Heart left ventricle (tissue), 16 donors: Measurements from ENCODE around the gene ULK4. TPM values are rescaled to one million over a fixed set of nuclear protein-coding genes. Genes with fewer than 3 reads are reported as not detected.
"Not testable (repeated sequence)": the region's sequence is repeated elsewhere in the genome, so short reads cannot be mapped to it uniquely, and the experiment has no call there.

Experiments
- ATAC-seq, 4 donors: fragments of 200-7000 bp; cut with Tn5 transposase; one replicate each; pipeline ENCODE4 v1.9.1; 2020 to 2022; ENCODE audit warnings: moderate library complexity in 4 of 4, mild to moderate bottlenecking in 3 of 4, moderate number of reproducible peaks in 1 of 4
- DNase-seq, 5 donors: peaks; one replicate each; pipeline ENCODE4 v3.0.0-alpha.2; 2020
- H3K27ac ChIP-seq, 12 donors: fragments of 200-600 bp; sonication (generic) in 4 of 12; one replicate each; pipeline versions ENCODE4 v1.5.0 to v1.8.0; 2016 to 2022; ENCODE audit warnings: mild to moderate bottlenecking in 2 of 12
- H3K27me3 ChIP-seq, 9 donors: fragments of 200-600 bp; sonication (generic) in 2 of 9; one replicate each; pipeline versions ENCODE4 v1.5.1 to v1.8.0; 2016 to 2022; ENCODE audit warnings: mild to moderate bottlenecking in 3 of 9
- H3K36me3 ChIP-seq, 9 donors: fragments of 200-600 bp; sonication (generic) in 2 of 9; one replicate each; pipeline versions ENCODE4 v1.5.0 to v1.8.0; 2018 to 2022; ENCODE audit warnings: mild to moderate bottlenecking in 2 of 9
- H3K4me1 ChIP-seq, 12 donors: fragments of 200-600 bp; sonication (generic) in 4 of 12; one replicate each; pipeline versions ENCODE4 v1.5.0 to v1.8.0; 2016 to 2022; ENCODE audit warnings: mild to moderate bottlenecking in 3 of 12
- H3K4me3 ChIP-seq, 12 donors: fragments of 200-600 bp; sonication (generic) in 4 of 12; one replicate each; pipeline versions ENCODE4 v1.5.0 to v1.8.0; 2017 to 2022; ENCODE audit warnings: mild to moderate bottlenecking in 9 of 12, moderate library complexity in 4 of 12
- H3K9me3 ChIP-seq, 12 donors: fragments of 200-600 bp; sonication (generic) in 4 of 12; one replicate each; pipeline versions ENCODE4 v1.5.0 to v1.8.0; 2016 to 2022; ENCODE audit warnings: mild to moderate bottlenecking in 1 of 12
- POLR2A ChIP-seq, 2 donors: fragments of 450-650 bp; IDR thresholded peaks; one replicate each; pipeline ENCODE4 v1.6.1; 2017; ENCODE audit warnings: antibody characterized with exemption in 2 of 2, mild to moderate bottlenecking in 2 of 2, moderate library complexity in 2 of 2
- WGBS, 4 donors: extraction: QIAGEN DNeasy Blood & Tissue Kit in 2 of 4; methylation state at CpG; one replicate each; pipeline versions ENCODE4 v1.1.5 to v1.1.7; 2013 to 2018; 5-methylcytosine and 5-hydroxymethylcytosine counted together
- intact Hi-C, 10 donors: fragments of 100-400 bp; cut with DNase I; formaldehyde crosslinking; loops; one replicate each; pipeline versions ENCODE4 v1.11.1 to v1.14.2; 2022
- polyA plus RNA-seq, 2 donors: library from polyadenylated mRNA; stranded (reverse); fragments of 200-250 nt; gene quantifications; one replicate each; pipeline ENCODE4 v1.2.3, GENCODE V29; 2013
- total RNA-seq, 9 donors: library from RNA; depleted of rRNA in 2 of 9; stranded (reverse); fragments of >200 nt in 2 of 9; fragmentation: NEBNext Ultra II Directional in 3 of 9; extraction: Animal tissue kit (Norgen Biotek cat#: 25700) in 3 of 9; gene quantifications; one replicate each; pipeline versions ENCODE4 v1.1.0 to v1.2.4, GENCODE V29; 2016 to 2023
- TF ChIP-seq, protein P1 (sequence below), 12 donors: fragments of 200-600 bp; sonication (generic) in 4 of 12; IDR thresholded peaks; one replicate each; pipeline versions ENCODE4 v1.5.0 to v1.8.0; 2018 to 2022; ENCODE audit warnings: antibody characterized with exemption in 12 of 12, mild to moderate bottlenecking in 5 of 12
- donor health status: ischemic (EF 13 %, LVEDD 7.1; RV severe dilation, severe dysfunction).
- donor health status: healthy with polysubstance abuse.
- donor health status: DM: no; HTN: yes; CAD: no.
- donor health status: DM: no; HTN: no; CAD: no.
- donor health status: ischemic (EF 25% LVEDD 6.9; RV normal size, moderate dysfunction).
- donor health status: ischemic (EF 25% LVEDD 5.7; RV mildly dilated, moderate dysfunction).
- donor health status: healthy.
- donor health status: DM: yes; HTN: yes; CAD: no.
- donor health status: ischemic (EF 35%, LVEDD 5.7; RV mildly dilated, moderate dysfunction).
- donor health status: nonischemic (EF 11% LVEDD 7.7; RV severe dilation, severe dysfunction).
- donor health status: DM: yes; HTN: yes; CAD: no.
- donor health status: PGD.
- donor health status: ischemic (EF 29% LVEDD 5.4; RV normal size, mild dysfunction).
- donor health status: nonischemic (EF 23%, LVEDD 6.1; RV moderate dilation, normal function).

ULK4 gene
- total and polyA plus RNA-seq, 11 donors: 0.91 to 6.1 (median 2.1) TPM

DNA sequence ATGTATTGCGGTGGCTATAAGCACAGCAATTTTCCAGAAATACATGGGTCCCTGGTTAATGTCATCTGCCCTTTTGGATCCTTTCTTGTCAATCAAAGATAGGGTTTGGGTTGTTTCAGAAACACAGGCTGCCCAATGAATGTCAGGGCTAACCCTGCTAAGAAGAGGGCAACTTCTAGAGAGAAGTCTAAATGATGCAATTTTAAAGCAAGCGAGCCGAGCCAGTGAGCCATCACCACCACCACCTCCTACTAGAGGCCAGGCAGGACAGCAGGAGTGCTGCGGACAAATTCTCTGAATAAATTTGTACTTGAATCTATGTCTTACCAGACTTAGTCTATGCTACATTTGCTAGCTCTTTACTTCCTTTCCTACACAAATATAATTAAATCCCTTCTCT lies 514.2 kb downstream of the ULK4 start:
- intact Hi-C loops: no loop called here
- H3K27me3 ChIP-seq: no peaks in the 10 kb centered on the region
- no peak overlapping the region for H3K27ac ChIP-seq
- no peaks in the 10 kb centered on the region for H3K9me3 ChIP-seq
- no peaks in the 10 kb centered on the region for H3K4me1 ChIP-seq
- WGBS, 4 donors: 95 to 100% (median 96%) methylated on average over 4 of the region's 4 CpGs
- no peak for TF ChIP-seq POLR2A (IDR thresholded peaks at IDR 0.05)
- TF ChIP-seq, protein P1, sequence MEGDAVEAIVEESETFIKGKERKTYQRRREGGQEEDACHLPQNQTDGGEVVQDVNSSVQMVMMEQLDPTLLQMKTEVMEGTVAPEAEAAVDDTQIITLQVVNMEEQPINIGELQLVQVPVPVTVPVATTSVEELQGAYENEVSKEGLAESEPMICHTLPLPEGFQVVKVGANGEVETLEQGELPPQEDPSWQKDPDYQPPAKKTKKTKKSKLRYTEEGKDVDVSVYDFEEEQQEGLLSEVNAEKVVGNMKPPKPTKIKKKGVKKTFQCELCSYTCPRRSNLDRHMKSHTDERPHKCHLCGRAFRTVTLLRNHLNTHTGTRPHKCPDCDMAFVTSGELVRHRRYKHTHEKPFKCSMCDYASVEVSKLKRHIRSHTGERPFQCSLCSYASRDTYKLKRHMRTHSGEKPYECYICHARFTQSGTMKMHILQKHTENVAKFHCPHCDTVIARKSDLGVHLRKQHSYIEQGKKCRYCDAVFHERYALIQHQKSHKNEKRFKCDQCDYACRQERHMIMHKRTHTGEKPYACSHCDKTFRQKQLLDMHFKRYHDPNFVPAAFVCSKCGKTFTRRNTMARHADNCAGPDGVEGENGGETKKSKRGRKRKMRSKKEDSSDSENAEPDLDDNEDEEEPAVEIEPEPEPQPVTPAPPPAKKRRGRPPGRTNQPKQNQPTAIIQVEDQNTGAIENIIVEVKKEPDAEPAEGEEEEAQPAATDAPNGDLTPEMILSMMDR (IDR thresholded peaks at IDR 0.05): no peak
- no peak overlapping the region for H3K4me3 ChIP-seq
- ATAC-seq (no peak), DNase-seq (no peak)
- no peaks in the 10 kb centered on the region for H3K36me3 ChIP-seq

GRCh38 chr3:41446316-41446715 lies 515.6 kb downstream of the ULK4 start:
- intact Hi-C loops, H3K4me3 ChIP-seq, H3K27me3 ChIP-seq, H3K9me3 ChIP-seq, H3K27ac ChIP-seq, H3K4me1 ChIP-seq, DNase-seq, ATAC-seq, H3K36me3 ChIP-seq: not testable (repeated sequence)
- 96 to 100% (median 99%) methylated on average over 2 to 3 of the region's 3 CpGs for WGBS, 4 donors

DNA sequence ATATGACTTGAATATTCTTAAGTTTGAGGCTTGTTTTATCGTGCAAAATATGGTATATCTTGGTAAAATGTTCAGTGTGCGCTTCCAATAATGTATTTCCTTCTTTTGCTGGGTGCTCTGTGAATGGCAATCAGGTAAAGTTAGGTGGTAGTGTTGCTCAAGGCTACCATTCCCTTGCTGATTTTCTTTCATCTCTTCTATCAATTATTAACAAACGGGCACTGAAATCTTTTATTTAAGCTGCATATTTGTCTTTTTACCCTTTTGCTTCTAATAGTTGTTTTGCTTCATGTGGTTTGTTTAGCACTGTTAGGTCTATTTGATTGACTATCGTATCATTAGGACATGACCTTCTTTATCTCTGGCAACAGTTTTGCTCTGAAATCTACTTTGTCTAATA lies 520.3 kb downstream of the ULK4 start:
- ATAC-seq (no peak), DNase-seq (no peak)
- TF ChIP-seq, protein P1 (IDR thresholded peaks at IDR 0.05): no peak
- Histone ChIP-seq H3K9me3 (peaks cover 0 to 18% (median 3%) of the 10 kb centered on the region in 12 donors), H3K27me3 (no peaks in the 10 kb centered on the region), H3K27ac (no peak overlapping the region), H3K36me3 (no peaks in the 10 kb centered on the region), H3K4me3 (no peak overlapping the region), H3K4me1 (no peaks in the 10 kb centered on the region)
- WGBS, 4 donors: 91 to 95% (median 94%) methylated on average over 4 of the region's 4 CpGs
- intact Hi-C loops: no loop called here

- TF ChIP-seq, protein P1 (IDR thresholded peaks at IDR 0.05): no peak
- no peak for TF ChIP-seq POLR2A (IDR thresholded peaks at IDR 0.05)
- WGBS, 4 donors: 83 to 94% (median 92%) methylated on average over 2 of the region's 2 CpGs
- no peak overlapping the region for H3K4me3 ChIP-seq
Observed at GRCh38 chr3:41441139-41441538, 520.8 kb downstream of the ULK4 start.

GRCh38 chr3:41436983-41437382 lies 524.9 kb downstream of the ULK4 start:
- no peak for TF ChIP-seq POLR2A (IDR thresholded peaks at IDR 0.05)
- TF ChIP-seq, protein P1 (IDR thresholded peaks at IDR 0.05): no peak
- H3K36me3 ChIP-seq: no peaks in the 10 kb centered on the region
- peaks cover 0 to 25% (median 3%) of the 10 kb centered on the region in 12 donors for H3K9me3 ChIP-seq
- no peak for DNase-seq
- intact Hi-C loops: no loop called here
- no peaks in the 10 kb centered on the region for H3K4me1 ChIP-seq
- 52 to 70% (median 63%) methylated on average over 1 of the region's 1 CpG for WGBS, 4 donors
- ATAC-seq: no peak
- H3K4me3 ChIP-seq: no peak overlapping the region
- no peaks in the 10 kb centered on the region for H3K27me3 ChIP-seq
- H3K27ac ChIP-seq: no peak overlapping the region

More at GRCh38 chr3:41441139-41441538, 520.8 kb downstream of the ULK4 start:
- ATAC-seq (no peak), DNase-seq (no peak)
- Histone ChIP-seq H3K36me3 (no peaks in the 10 kb centered on the region), H3K4me1 (no peaks in the 10 kb centered on the region), H3K27me3 (no peaks in the 10 kb centered on the region), H3K9me3 (peaks cover 0 to 18% (median 3%) of the 10 kb centered on the region in 12 donors), H3K27ac (no peak overlapping the region)
- intact Hi-C loops: no loop called here
